Measurements from ENCODE around the gene SPART.

Gene SPART

DNA sequence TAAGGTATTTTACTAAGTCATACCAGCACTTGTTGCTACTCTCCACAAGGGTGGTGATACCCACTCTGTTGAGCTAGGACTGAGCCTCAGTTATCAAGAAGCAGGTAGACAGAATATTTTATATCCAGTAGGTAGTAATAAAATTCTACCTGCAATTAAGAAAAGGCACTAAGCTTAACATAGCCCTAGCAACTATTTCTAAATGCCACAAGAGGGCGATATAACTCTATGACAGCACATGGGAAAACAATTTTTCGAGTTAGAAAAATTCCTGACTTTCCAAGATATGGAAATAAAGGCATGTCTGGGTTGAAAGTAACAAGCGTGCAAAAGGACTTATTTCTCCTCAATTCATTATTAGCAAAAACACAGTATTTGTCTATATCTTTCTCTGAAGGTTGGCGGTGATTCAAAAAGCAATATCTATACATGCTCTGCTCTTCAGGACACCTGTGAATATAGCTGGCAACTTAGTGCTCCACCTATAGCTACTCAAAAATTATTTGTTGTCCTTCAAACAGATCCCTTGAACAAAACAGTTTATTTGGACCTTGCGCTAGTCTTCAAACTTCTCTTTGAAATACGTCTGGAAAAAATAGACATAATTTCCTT, 63.3 kb downstream of the SPART start:
- Histone ChIP-seq H3K27me3 (no peaks in the 10 kb centered on the region), H3K27ac (no peak overlapping the region), H3K36me3 (no peaks in the 10 kb centered on the region), H3K4me3 (no peak overlapping the region), H3K9me3 (no peaks in the 10 kb centered on the region), H3K4me1 (no peaks in the 10 kb centered on the region)
- TF ChIP-seq CTCF (IDR thresholded peaks at IDR 0.05), result peak; percentile 78 to 81
- intact Hi-C loops (cut with DNase I; ENCODE audit: low total_unique reads), result loop anchor here (10.0 kb wide), 1 partner anchor 112 kb away; no protein-coding TSS in a partner anchor
- no peak for DNase-seq

DNA sequence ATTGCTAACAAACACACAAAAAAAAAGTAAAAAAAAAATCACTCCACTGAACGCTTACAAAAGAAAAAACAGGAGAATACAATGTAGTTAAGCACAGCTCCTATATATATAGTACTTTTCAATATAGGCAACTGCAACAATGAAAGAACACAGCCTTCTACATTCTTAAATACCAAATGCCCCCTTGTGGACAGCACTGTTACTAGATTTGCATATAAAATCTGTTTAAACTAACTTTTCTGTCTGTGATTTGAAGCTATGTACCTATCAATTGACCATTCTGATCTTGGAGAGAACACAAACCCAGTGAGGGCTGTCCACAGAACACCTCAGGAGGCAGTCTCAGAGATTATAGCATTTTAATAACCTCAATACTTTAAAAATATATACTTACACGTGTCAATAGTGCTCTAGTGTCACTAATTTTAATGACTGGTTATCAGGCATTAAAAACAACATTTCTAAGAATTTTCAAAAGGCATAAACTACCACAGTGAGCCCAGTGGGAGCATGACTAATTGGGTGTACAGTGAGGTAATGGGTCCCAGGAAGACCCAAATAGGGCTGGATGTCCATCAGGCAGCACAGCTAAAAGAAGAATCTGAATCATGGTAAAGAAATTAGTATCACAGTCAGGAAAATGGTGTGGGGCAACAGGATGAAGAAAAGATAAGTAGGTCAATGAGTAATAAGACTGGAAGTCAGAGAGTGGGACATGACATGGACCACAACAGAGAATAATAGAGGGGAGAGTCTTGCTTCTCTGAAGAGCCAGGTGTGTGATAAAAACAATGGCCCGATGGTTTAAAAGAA, 70.8 kb downstream of the SPART start:
- peak in 1 of 2 donors; percentile 36 for DNase-seq
- H3K27ac ChIP-seq, result no peak overlapping the region
- intact Hi-C loops (cut with DNase I; ENCODE audit: low total_unique reads), result loop anchor here (5.0 kb wide), 1 partner anchor 298 kb away; no protein-coding TSS in a partner anchor

DNA sequence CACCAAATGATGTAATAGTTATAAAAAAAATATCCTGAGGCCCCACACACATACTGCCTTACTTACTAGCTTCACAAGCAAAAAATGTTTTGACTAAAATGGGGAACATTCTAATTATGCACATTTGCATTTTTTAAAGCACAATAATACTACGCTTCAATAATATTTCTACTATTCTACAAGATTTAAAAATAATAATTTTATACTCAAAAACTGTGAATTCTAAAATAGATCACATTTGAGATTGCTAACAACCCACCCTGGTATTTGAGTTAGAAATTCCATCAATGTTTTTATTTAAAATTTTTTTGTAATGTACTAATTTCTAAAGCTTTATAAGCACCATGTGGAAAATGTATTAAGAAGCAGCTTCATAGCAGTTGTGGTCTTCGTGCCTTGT, 72.8 kb downstream of the SPART start:
- intact Hi-C loops (cut with DNase I; ENCODE audit: low total_unique reads), result no loop called here
- H3K4me3 ChIP-seq, result no peak overlapping the region

More for the DNA sequence above, 70.8 kb downstream of the SPART start:
- TF ChIP-seq CTCF (IDR thresholded peaks at IDR 0.05), result peak; percentile 64 to 83
- no peak overlapping the region for H3K4me3 ChIP-seq
- no peaks in the 10 kb centered on the region for H3K4me1 ChIP-seq
- H3K36me3 ChIP-seq, result no peaks in the 10 kb centered on the region
- no peaks in the 10 kb centered on the region for H3K27me3 ChIP-seq
- no peaks in the 10 kb centered on the region for H3K9me3 ChIP-seq

DNA sequence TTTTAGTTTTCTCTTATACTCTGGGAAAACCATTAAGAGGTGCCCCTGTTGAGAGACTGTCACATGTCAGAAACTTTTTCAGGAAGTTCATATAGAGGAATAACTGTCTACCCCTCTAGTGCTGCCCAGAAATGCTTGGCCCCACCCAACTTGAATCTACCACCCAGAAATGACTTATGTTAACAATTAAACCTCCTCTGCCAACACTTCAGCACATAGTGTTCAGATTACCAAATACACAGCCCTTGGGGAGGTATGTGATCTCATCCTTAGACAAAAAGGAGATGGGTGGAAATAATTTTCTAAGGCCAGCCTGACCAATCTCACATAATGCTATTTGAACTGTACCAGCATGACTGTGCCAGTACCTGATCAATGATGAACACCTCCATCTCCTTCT, 84.2 kb downstream of the SPART start:
- DNase-seq, result peak in 1 of 2 donors; percentile 41
- TF ChIP-seq CTCF (IDR thresholded peaks at IDR 0.05), result no peak
- Histone ChIP-seq H3K9me3 (no peaks in the 10 kb centered on the region), H3K4me3 (no peak overlapping the region), H3K4me1 (no peaks in the 10 kb centered on the region), H3K27me3 (no peaks in the 10 kb centered on the region), H3K36me3 (no peaks in the 10 kb centered on the region), H3K27ac (no peak overlapping the region)
- intact Hi-C loops (cut with DNase I; ENCODE audit: low total_unique reads), result no loop called here

More for the DNA sequence above, 72.8 kb downstream of the SPART start:
- DNase-seq, result no peak
- Histone ChIP-seq H3K9me3 (no peaks in the 10 kb centered on the region), H3K27ac (no peak overlapping the region), H3K27me3 (no peaks in the 10 kb centered on the region), H3K4me1 (no peaks in the 10 kb centered on the region), H3K36me3 (no peaks in the 10 kb centered on the region)
- no peak for TF ChIP-seq CTCF (IDR thresholded peaks at IDR 0.05)

DNA sequence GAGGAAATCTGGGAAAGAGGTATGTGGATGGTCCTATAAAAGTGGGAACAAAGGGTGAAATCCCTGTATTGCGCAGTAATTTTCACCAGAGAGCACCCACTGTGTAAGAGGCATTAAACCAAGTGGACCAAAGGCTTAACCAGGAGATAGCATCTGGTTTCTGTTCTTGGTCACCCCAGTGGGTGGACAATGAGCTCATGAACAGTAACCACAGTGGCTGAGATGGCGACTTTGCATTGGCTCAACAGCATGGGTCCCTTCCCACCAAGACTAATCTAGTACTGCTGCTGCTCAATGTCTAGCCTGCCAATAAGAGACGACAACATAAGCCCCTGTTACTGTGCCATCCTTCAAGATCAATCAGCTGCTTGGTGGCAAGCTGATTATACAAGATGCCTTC, 85.2 kb downstream of the SPART start:
- intact Hi-C loops (cut with DNase I; ENCODE audit: low total_unique reads), result no loop called here
- TF ChIP-seq CTCF (IDR thresholded peaks at IDR 0.05), result no peak

More for the DNA sequence above, 85.2 kb downstream of the SPART start:
- Histone ChIP-seq H3K27ac (no peak overlapping the region), H3K4me1 (no peaks in the 10 kb centered on the region), H3K27me3 (no peaks in the 10 kb centered on the region), H3K36me3 (no peaks in the 10 kb centered on the region), H3K9me3 (no peaks in the 10 kb centered on the region), H3K4me3 (no peak overlapping the region)
- DNase-seq, result no peak

Data from tibial artery (tissue), 4 donors.